Lower leg skin (tissue), 4 donors: ENCODE data around the gene RYR2. TPM values are rescaled to one million over a fixed set of nuclear protein-coding genes. Genes with fewer than 3 reads are reported as not detected.
"Not testable (repeated sequence)": the region's sequence is repeated elsewhere in the genome, so short reads cannot be mapped to it uniquely, and the experiment has no call there.

Source experiments
- DNase-seq, 2 donors: peaks; one replicate each; pipeline ENCODE4 v3.0.0-alpha.2; 2019; ENCODE audit warnings: low spot score in 2 of 2
- H3K4me3 ChIP-seq: fragments of 200-600 bp; sonication (generic); 2 replicates; pipeline ENCODE4 v1.5.1; 2017; ENCODE audit warnings: mild to moderate bottlenecking, low read depth; ENCODE audit not compliant: poor library complexity, severe bottlenecking
- POLR2A ChIP-seq, 2 donors: fragments of 450-650 bp; IDR thresholded peaks; one replicate each; pipeline ENCODE4 v1.6.1; 2016 to 2017; ENCODE audit warnings: antibody characterized with exemption in 2 of 2, mild to moderate bottlenecking in 1 of 2, moderate library complexity in 1 of 2
- WGBS, 2 donors: methylation state at CpG; one replicate each; pipeline ENCODE4 v1.1.5; 2018; 5-methylcytosine and 5-hydroxymethylcytosine counted together
- intact Hi-C: fragments of 100-400 bp; cut with DNase I; formaldehyde crosslinking; loops from one replicate; pipeline ENCODE4 v1.15.0; 2023; ENCODE audit warnings: low total_unique reads
- total RNA-seq, 4 donors: library from RNA; depleted of rRNA; stranded (reverse); fragments of >200 nt; gene quantifications; one replicate each; pipeline ENCODE4 v1.1.0, GENCODE V29; 2016
- TF ChIP-seq, protein P1 (sequence below), 3 donors: fragments of 450-650 bp; IDR thresholded peaks; one replicate each; pipeline ENCODE4 v1.5.1; 2016; ENCODE audit warnings: antibody characterized with exemption in 3 of 3, mild to moderate bottlenecking in 3 of 3, moderate library complexity in 2 of 3

RYR2 gene
- total RNA-seq, 4 donors from 2014 or later = 0.19 to 0.97 (median 0.66) TPM

DNA sequence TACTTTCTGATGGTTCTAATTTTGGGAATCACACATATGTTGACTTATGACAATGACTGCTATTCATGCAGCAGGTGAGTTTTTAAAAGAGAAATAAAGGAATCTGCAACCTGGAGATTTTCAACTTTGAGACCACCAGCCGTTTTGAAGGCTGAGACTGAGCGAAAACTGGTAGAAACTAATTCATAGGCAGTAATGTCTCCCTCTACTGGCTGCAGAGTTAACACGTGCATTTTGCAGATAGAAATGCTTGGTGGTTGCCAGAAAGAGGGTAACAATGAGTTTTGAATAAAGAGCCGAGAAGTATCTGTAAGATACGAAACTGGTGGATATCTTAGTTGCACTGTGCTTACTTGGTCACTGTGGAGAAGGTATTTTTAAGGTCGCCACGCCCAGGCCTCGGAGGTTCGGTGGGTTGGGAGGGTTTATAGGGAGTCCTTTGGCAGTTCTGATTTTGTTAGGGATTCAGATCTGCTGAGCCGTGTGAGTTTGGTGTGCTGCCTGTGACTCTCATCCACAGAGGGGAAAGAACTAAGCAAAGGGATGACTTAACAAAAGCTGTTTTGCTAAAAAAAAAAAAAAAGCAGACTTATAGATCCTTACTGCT lies 83.0 kb downstream of the RYR2 start:
- intact Hi-C loops = no loop called here
- H3K4me3 ChIP-seq = no peak overlapping the region
- TF ChIP-seq, protein P1, sequence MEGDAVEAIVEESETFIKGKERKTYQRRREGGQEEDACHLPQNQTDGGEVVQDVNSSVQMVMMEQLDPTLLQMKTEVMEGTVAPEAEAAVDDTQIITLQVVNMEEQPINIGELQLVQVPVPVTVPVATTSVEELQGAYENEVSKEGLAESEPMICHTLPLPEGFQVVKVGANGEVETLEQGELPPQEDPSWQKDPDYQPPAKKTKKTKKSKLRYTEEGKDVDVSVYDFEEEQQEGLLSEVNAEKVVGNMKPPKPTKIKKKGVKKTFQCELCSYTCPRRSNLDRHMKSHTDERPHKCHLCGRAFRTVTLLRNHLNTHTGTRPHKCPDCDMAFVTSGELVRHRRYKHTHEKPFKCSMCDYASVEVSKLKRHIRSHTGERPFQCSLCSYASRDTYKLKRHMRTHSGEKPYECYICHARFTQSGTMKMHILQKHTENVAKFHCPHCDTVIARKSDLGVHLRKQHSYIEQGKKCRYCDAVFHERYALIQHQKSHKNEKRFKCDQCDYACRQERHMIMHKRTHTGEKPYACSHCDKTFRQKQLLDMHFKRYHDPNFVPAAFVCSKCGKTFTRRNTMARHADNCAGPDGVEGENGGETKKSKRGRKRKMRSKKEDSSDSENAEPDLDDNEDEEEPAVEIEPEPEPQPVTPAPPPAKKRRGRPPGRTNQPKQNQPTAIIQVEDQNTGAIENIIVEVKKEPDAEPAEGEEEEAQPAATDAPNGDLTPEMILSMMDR (IDR thresholded peaks at IDR 0.05) = no peak
- no peak for TF ChIP-seq POLR2A (IDR thresholded peaks at IDR 0.05)
- 73 to 82% methylated on average over 10 of the region's 10 CpGs for WGBS, 2 donors
- no peak for DNase-seq

DNA sequence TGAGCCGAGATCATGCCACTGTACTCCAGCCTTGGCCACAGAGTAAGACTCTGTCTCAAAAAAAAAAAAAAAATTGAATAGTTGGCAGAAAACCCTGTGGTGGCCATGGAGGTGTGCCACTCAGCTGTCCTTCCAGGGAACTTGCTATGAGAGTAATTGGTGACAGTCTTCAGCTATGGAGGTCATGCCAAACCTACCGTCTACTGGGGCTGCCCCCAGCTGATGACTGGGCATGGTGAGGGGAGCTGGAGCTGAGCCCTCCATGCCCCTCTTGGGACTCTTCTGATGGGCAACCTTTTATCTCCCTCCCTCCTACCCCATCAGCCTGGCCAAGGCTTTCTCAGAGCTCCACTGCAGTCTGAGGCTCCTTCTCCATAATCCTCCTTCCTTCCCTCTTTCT lies 84.2 kb downstream of the RYR2 start:
- no peak for DNase-seq
- TF ChIP-seq, protein P1 (IDR thresholded peaks at IDR 0.05) = no peak
- no peak for TF ChIP-seq POLR2A (IDR thresholded peaks at IDR 0.05)
- intact Hi-C loops = no loop called here
- no peak overlapping the region for H3K4me3 ChIP-seq
- 86 to 94% methylated on average over 2 of the region's 2 CpGs for WGBS, 2 donors

GRCh38 chr1:237127301-237127700 lies 85.3 kb downstream of the RYR2 start:
- H3K4me3 ChIP-seq, DNase-seq, intact Hi-C loops: not testable (repeated sequence)
- 100% methylated on average over 3 of the region's 31 CpGs; no CpG with 5 or more reads in 1 of the 2 donors for WGBS, 2 donors

DNA sequence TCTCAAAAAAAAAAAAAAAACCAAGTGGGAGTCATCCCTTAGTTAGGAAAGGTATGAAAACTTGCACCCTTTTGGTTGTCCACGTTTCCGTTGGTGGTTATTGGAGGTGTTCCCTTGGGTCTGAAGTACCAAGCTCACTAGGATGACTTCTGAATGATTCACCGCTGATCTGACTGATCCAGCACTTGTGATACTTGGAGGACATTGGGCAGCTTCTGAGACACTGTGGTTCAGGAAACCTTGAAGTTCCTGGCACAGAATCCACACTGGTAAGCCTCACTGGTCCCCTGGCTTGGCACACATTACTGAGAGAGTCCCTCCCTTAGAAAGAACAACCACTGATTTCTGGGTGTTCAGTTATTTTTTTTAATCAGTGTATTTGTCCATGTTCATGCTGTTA lies 91.9 kb downstream of the RYR2 start:
- H3K4me3 ChIP-seq = no peak overlapping the region
- 36 to 44% methylated on average over 3 of the region's 3 CpGs for WGBS, 2 donors
- intact Hi-C loops = no loop called here
- no peak for DNase-seq
- no peak for TF ChIP-seq POLR2A (IDR thresholded peaks at IDR 0.05)
- TF ChIP-seq, protein P1 (IDR thresholded peaks at IDR 0.05) = no peak

DNA sequence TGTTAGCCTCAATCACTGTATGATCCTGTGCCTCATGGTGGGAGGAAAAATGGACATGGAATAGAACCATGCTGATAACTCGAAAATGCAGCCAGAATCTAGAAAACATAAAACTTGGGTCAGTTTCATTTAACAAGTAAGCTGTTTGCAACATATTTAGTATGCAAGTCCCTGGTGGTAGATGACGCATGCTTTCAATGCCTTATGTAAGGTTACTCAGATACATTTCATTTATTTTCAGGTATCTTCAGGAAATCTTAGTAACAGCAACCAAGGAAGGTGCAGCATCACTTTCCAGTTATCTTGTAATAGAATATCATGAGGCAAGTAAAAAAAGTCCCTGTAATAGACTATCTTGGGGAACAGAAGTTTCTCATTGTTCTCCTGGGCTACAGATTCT lies 92.9 kb downstream of the RYR2 start:
- WGBS, 2 donors = 85 to 88% methylated on average over 2 of the region's 2 CpGs
- H3K4me3 ChIP-seq = no peak overlapping the region
- intact Hi-C loops = no loop called here
- no peak for DNase-seq
- TF ChIP-seq, protein P1 (IDR thresholded peaks at IDR 0.05) = no peak
- no peak for TF ChIP-seq POLR2A (IDR thresholded peaks at IDR 0.05)

DNA sequence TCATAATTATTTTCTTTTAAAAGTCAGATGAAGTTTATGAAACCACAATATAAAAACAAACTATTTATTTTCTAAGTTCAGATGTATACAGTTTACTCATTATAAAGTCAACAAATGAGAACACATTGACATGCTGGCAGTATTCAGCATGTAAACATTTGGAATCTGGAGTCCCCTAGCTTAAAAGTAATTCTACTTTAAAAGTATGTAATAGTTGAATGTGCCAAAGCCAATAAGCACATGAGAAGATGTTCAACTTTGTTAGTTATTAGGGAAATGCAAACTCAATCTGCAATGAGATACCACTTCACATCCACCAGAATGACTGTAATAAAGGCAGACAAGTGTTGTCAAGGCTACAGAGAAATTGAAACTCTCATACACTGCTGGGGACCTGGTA lies 96.6 kb downstream of the RYR2 start:
- no peak overlapping the region for H3K4me3 ChIP-seq
- DNase-seq = no peak
- intact Hi-C loops = no loop called here
- TF ChIP-seq, protein P1 (IDR thresholded peaks at IDR 0.05) = no peak
- TF ChIP-seq POLR2A (IDR thresholded peaks at IDR 0.05) = no peak
